Erythroblast (primary cell): ENCODE results near the gene RELA.

Experiments used
- GATA1 ChIP-seq: IDR thresholded peaks from 2 replicates; pipeline ENCODE4 v1.6.1; 2011; ENCODE audit warnings: low read depth, mild to moderate bottlenecking, control low read depth, low read length, moderate library complexity
- POLR2A ChIP-seq: IDR thresholded peaks from 2 replicates; pipeline ENCODE4 v1.6.1; 2011; ENCODE audit warnings: mild to moderate bottlenecking, low read length

DNA sequence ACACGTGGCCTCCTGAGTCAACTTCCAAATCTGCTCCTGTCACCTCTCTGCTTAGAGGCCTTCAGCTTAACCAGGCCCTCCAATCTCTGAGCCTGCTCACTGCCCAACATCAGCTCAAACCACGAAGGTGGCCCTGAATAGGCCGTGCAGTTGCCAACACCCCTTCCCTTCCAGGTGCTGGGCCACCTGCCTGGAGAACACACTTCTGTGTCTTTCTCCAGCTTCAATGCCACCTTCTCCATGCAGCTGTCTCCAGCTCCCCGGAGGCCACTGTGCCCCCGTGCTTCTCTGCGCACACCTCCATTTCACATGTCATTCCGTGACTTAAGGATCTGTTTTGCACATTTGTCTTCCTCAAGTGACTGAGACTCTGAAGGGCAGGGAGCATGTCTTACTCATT is 5.3 kb downstream of the RELA start:
- no peak for TF ChIP-seq POLR2A
- TF ChIP-seq GATA1 = no peak
